Thoracic aorta (tissue), 2 donors: ENCODE measurements around the gene ZFYVE19. TPM values are rescaled to one million over a fixed set of nuclear protein-coding genes. Genes with fewer than 3 reads are reported as not detected.

Experiments
- ATAC-seq: fragments of 150-250 bp; one replicate; pipeline ENCODE4 v1.8.0; 2017; ENCODE audit warnings: low read depth; ENCODE audit not compliant: insufficient number of reproducible peaks, low FRiP score
- DNase-seq: peaks from one replicate; pipeline ENCODE4 v3.0.0-alpha.2; 2020; ENCODE audit warnings: low spot score
- H3K27ac ChIP-seq, 2 donors: fragments of 200-600 bp; sonication (generic); 1 replicate in 1 of 2; 2 replicates in 1 of 2; pipeline ENCODE4 v1.5.1; 2016; ENCODE audit warnings: mild to moderate bottlenecking in 2 of 2, moderate library complexity in 2 of 2
- H3K27me3 ChIP-seq: fragments of 200-600 bp; sonication (generic); replicated peaks from 2 replicates; pipeline ENCODE4 v1.6.0; 2016; ENCODE audit warnings: mild to moderate bottlenecking; ENCODE audit not compliant: insufficient read depth
- H3K36me3 ChIP-seq: fragments of 200-600 bp; sonication (generic); one replicate; pipeline ENCODE4 v1.5.1; 2016
- H3K4me1 ChIP-seq, 2 donors: fragments of 200-600 bp; sonication (generic); 1 replicate in 1 of 2; 2 replicates in 1 of 2; pipeline versions ENCODE4 v1.5.1 to v1.6.0; 2016; ENCODE audit warnings: low read depth in 2 of 2, mild to moderate bottlenecking in 1 of 2; ENCODE audit not compliant: control insufficient read depth in 1 of 2
- H3K4me3 ChIP-seq: fragments of 200-600 bp; sonication (generic); 2 replicates; pipeline ENCODE4 v1.5.1; 2016; ENCODE audit warnings: mild to moderate bottlenecking
- H3K9me3 ChIP-seq: fragments of 200-600 bp; sonication (generic); 2 replicates; pipeline ENCODE4 v1.5.1; 2016
- CTCF ChIP-seq: fragments of 200-600 bp; sonication (generic); IDR thresholded peaks from one replicate; pipeline ENCODE4 v1.5.1; 2019; ENCODE audit warnings: antibody characterized with exemption
- total RNA-seq, 2 donors: library from RNA; depleted of rRNA; stranded (reverse); fragments of >200 nt; gene quantifications; one replicate each; pipeline versions ENCODE4 v1.1.0 to v1.2.3, GENCODE V29; 2016

The ZFYVE19 gene
- total RNA-seq, 2 donors from 2014 or later, result 10.9 to 17.3 TPM

GRCh38 chr15:40819048-40819447 is 12.2 kb downstream of the ZFYVE19 start:
- Histone ChIP-seq H3K4me1 (no peaks in the 10 kb centered on the region), H3K27ac (no peak overlapping the region), H3K36me3 (no peaks in the 10 kb centered on the region), H3K4me3 (no peak overlapping the region), H3K9me3 (no peaks in the 10 kb centered on the region), H3K27me3 (no peaks in the 10 kb centered on the region)
- no peak for TF ChIP-seq CTCF
- ATAC-seq (no peak), DNase-seq (no peak)

GRCh38 chr15:40821195-40821594 is 14.3 kb downstream of the ZFYVE19 start:
- ATAC-seq, result no peak
- no peak for DNase-seq
- TF ChIP-seq CTCF, result no peak
- Histone ChIP-seq H3K36me3 (no peaks in the 10 kb centered on the region), H3K27me3 (no peaks in the 10 kb centered on the region), H3K9me3 (no peaks in the 10 kb centered on the region), H3K27ac (no peak overlapping the region), H3K4me1 (no peaks in the 10 kb centered on the region), H3K4me3 (no peak overlapping the region)

GRCh38 chr15:40823572-40824343 is 16.9 kb downstream of the ZFYVE19 start:
- Histone ChIP-seq H3K4me3 (no peak overlapping the region), H3K27me3 (no peaks in the 10 kb centered on the region), H3K9me3 (no peaks in the 10 kb centered on the region), H3K27ac (no peak overlapping the region), H3K36me3 (no peaks in the 10 kb centered on the region), H3K4me1 (no peaks in the 10 kb centered on the region)
- ATAC-seq, result no peak
- DNase-seq, result no peak
- TF ChIP-seq CTCF, result no peak

- DNase-seq (no peak), ATAC-seq (no peak)
- Histone ChIP-seq H3K9me3 (no peaks in the 10 kb centered on the region), H3K4me3 (no peak overlapping the region), H3K27ac (no peak overlapping the region), H3K36me3 (no peaks in the 10 kb centered on the region), H3K27me3 (no peaks in the 10 kb centered on the region), H3K4me1 (no peaks in the 10 kb centered on the region)
- TF ChIP-seq CTCF, result no peak
Observed at GRCh38 chr15:40825661-40826422, 19.0 kb downstream of the ZFYVE19 start.

DNA sequence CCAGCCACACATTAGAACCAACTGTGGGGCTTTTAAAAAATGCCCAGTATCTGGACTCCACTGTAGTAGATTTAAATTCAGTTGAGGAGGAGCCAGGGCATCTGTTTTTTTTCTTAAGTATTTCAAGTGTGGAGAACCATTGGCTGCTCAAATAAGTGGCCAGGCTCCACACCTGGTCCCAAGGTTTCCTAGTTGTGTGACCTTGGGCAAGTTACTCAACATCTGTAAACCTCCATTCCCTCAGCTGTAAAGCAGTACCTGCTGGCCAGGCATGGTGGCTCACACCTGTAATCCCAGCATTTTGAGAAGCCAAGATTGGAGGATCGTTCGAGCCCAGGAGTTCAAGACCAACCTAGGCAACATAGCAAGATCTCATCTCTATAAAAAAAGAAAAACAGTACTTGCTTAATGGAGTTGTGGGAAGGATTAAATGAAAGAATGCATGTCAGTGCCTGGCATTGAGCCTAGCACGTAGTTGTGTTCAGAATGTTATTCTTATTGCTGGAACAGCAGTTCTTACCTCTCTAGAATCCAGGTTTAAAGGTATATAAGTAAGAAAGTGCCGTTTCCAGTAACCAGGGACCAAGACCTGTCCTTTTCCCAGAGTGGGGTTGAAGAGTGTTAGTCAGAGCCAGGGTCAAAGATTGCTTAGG is 19.7 kb downstream of the ZFYVE19 start:
- H3K36me3 ChIP-seq, result no peaks in the 10 kb centered on the region
- no peaks in the 10 kb centered on the region for H3K9me3 ChIP-seq
- ATAC-seq (no peak), DNase-seq (no peak)
- no peak overlapping the region for H3K4me3 ChIP-seq
- TF ChIP-seq CTCF, result no peak
- H3K4me1 ChIP-seq, result no peaks in the 10 kb centered on the region
- H3K27ac ChIP-seq, result no peak overlapping the region
- no peaks in the 10 kb centered on the region for H3K27me3 ChIP-seq
